NCI-H460 (cell line): ENCODE data around the gene SKAP1. TPM values are rescaled to one million over a fixed set of nuclear protein-coding genes. Genes with fewer than 3 reads are reported as not detected.

Source experiments
- DNase-seq: peaks from one replicate; pipeline ENCODE4 v3.0.0-alpha.2; 2016; ENCODE audit warnings: low read depth; ENCODE audit errors: extremely low read depth
- total RNA-seq: library from RNA; depleted of rRNA; stranded (reverse); fragments of >200 nt; shearing (Covaris generic); gene quantifications from 2 replicates; pipeline ENCODE4 v1.2.3, GENCODE V29; 2014

Gene SKAP1
- total RNA-seq, 1 experiment from 2014 or later = 0.20 TPM

DNA sequence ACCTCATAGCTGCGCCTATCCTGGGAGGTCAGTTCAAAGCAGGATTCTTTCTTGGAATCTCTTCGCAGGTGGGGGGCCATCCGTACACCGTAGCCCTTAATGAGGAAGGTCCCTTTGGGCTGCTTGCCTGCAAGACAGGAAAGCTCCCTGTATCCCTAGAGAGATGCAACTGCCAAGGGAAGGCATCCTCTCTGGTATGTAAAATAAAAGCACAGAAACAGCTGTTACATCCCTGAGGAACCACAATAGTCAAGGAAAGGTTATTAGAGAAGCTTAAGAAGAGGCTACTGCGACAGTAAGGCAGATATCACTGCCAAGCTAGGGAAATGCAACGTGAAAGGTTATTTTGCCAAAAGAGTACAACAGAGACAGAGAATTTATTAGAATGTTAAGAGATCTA, 245.3 kb downstream of the SKAP1 start:
- no peak for DNase-seq

DNA sequence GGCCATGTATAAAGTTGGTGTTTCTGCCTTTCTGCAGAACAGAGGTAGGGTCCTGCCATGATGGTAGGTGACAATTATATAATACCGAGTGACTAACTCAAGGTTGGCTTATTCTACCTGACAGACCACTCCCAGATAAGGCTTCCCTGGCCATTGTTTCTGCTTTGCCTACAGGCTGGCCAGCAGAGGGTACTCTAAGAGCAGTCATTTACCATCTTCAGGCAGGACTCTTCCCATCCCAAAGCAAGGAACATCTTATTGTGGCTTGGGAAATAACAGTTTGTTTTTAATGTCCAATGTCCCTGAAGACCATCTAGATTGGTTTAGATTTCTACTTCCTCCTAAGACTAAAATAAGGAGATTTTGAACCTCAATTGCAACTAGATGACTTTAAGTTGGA, 248.4 kb downstream of the SKAP1 start:
- peak; percentile 23 for DNase-seq

DNA sequence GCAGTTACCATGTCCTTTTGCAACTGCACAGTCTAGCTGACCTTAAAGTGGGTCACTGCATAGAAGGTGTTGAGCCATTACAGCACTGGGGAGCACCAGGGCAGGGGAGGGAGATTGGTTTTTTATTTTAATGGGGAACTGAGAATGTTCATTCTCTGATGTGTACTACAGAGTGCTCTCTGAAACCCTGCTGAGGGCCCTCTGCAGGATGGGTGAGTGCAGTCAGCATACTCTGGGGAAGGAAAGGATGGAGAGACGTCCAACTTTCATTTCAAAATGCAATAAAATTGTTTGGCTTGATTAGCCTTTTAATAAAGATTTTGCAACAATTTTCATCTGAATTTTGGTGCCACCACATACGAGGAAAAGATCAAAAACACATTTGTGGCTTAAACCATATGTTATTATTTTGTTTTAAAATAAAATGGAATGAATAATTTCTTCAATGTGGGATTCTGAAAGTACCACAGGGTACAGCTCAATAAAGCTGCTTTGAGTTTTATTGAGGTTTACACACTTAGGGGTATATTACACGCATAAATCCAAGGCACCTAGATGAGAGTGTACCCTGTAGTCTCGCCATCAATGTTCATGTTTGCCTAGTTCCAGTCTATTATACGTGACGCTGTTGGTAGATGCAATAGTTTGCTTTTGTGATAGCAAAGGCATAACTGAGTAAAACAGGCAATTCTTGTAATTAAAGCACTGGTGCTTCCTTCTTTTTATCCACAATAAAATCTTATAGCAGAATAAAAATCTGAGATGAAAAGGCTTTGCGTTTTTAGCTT, 249.0 kb downstream of the SKAP1 start:
- DNase-seq = no peak

DNA sequence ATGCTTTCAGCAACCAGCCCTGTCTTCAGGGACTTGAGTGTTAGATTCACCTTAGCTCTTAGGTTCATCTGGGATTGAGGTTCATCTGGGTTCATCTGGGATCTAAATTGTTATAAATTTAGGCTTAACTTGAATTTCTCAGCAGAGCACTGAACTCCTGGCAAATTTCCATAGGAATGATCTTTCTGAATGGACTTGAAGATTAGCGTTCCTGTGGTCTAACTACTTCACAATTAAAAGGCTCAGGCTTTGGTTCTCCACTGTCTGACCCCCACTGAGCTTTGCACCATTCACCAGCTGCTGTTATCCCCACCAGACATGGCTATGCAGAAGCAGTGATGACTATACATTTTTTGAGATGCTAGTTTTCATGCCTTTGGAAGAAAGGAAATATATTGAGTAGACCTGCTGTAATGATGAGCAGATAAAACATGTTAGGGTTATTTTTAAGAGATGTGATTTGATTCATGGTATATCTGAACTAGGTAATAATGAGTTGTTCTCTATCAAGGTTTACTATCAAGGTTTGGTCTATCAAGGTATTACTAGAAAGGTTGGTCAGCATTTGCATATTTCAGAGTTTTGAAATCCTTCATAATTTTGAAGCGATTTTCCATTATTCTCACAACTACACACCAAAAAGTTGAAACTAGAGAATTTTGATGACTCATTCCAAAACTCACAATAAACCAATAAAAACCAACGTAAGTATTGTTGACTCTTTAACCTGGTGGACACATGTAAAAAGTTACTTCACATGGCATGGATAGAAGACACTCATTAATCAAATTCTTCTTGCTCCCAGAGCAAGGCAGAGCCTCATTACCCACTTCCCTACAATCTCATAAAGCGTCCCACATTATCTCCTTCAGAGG, 250.7 kb downstream of the SKAP1 start:
- no peak for DNase-seq

DNA sequence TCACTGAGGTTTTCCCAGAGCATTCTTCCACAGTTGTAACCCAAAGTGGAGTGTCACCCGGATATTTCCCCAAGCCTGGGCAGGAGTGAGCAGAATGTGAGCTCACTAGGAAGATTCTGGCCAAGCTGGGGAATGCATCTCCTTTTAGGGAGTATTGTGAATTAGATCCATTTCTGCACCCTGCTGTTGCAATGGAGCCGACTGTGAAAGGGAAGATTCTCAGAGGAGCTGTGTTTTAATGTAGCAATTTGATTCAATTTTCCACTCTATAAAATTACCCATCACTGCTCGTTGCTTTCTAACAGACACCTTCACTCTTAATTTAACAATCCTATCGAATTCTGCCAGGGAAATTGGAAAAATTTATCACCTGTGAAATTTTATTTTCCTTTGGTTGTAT, 251.7 kb downstream of the SKAP1 start:
- no peak for DNase-seq

DNA sequence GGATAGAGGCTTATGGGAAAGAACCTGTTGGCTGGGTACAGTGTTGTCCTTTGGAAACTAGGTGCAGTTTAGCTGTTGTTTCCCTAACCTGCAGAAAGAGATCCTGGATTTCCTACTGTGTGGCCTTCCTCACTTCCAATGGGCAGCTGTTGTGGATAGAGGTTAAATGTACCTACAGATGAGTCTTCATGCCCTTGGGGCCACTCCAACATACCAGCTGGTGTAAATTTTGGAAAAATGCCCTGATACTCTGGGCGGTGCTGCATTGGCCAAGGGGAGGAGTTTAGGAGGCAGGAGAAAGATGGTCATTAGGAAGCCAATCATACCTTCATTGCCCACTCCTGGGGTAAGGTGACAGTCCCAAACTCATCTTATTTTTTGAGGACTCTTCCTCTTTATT, 252.2 kb downstream of the SKAP1 start:
- DNase-seq = no peak

DNA sequence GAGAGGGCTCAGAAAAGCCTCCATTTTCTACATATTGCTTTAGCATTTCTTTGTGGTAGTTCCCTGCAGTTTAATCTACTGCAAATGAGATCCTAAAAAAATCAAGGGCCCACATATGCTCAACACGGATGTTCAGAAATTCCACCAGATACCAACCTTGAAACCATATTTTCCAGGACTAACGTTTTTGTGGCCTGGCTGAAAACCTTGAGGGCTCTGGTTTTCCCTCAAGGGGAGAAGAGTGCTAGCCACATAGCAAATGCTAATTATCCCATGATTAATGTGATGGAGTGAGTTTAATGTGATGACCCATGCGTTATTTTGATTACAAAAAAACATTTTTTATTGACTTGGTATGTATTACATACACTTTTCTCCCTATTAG, 253.6 kb downstream of the SKAP1 start:
- no peak for DNase-seq

DNA sequence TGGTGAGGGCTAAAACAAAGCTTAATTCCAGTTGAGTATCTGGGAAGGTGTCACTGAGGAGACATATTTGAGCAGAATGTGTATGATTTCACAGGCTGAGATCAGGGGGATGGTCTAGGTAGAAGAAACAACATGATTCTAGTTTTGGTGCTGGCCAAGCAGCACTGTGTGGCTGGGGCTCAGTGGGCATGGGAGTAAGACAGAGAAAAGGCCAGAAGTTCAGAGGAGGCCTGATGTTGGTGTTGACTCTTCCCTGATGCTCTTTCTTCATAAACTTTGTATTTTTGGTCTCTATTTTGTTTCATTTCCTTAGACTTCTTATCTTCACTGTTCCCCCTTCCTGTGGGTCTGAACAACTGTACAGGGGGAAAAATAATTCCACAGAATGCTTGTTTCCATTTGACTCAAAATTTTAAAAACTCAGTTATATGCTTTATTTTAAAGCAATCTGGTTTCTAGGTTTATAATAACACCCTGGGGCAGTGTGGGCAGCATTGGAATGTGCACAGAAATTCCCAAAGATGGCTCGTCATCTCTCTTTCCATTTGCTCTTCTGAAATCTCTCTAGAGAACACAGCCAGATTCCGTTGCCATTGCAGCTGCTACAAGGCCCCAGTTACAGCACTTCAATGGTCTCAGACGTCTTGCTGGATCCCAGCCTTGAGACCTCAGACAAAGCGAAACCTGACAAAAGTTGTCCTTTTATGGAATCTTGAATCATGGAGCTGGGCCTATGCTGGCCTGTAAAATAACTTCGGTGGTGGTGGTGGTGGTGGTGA, 254.1 kb downstream of the SKAP1 start:
- DNase-seq = no peak

DNA sequence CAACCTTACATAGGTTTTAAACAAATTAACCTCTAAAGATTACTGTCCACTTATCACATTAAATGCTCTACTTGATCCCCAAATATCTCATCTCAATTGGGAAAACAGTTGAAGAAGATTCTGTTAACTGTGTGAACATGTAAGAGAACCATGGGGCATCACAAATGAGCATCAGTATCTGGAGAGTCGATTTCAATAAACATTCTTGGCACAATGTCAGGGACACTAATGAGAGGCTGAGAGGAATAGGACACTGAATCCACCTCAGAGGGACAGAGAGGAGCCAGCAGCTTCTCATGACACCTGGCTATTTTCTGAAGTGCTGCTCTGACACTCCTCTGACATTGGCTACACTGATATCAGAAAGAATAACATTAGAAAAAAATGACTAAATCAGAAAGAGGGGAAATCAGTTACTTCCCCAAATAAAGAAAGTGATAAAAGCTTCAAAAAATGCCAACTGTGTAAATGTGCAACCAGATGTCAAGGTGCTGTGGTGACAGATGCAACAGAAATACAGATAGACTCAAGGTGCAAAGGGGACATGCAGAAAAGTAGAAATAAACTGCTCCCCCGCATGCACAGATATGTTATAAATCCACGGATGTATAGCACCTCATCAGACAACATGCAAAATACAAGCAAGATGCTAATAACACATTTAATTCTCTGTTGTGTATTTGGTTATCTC, 255.0 kb downstream of the SKAP1 start:
- DNase-seq = no peak

DNA sequence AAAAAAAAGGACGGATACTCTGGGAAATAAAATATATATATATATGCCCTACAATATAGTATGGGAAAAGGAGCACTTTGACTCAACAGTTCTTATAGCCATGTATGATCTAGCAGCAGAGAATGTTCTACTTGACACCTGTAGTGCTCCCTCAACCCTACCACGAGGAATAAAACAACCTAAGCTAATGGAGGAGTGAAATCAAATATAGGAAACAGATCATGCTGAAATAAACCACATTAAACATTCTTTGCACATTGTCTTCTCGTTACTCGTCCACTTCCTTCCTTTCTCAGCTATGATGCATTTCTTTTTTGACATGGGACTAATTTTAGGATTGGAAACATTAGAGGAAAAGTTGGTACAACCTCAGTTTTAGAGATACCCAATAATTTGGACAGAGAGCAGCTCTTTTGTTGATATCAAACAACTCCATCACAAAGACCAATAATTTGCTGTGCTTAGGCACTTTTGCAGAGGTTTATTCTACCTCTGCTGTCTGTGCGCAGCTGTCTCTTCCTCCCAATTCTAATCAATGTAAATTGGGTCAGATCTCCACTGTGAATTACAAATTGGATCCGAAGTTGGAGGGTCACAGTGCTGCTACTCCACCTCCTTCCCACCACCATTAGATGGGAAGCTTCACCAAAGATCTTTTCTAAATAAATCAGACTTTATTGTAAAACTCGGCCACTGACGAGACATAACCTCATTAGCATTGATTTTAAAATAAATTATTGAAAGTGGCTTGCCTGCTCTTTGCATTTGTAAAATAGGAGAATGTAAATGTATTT, 256.6 kb downstream of the SKAP1 start:
- no peak for DNase-seq

DNA sequence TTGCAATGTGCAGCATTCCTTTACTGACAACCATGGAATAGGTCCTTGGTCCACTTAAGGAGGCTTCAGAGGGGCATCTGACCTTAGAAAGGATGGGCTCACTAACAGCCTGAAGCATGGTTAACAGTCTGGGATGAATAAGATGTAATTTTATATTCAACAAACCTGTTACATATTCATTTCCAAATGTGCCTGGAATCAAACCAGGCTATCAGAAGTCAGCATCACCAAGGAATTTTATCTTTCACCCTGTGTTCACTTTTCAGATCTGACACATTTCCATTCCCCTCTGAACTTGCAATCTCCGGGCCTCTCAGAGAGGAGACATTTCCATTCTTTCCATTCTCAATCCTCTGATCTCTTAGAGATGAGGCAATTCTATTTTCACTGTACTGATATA, 260.1 kb downstream of the SKAP1 start:
- no peak for DNase-seq

DNA sequence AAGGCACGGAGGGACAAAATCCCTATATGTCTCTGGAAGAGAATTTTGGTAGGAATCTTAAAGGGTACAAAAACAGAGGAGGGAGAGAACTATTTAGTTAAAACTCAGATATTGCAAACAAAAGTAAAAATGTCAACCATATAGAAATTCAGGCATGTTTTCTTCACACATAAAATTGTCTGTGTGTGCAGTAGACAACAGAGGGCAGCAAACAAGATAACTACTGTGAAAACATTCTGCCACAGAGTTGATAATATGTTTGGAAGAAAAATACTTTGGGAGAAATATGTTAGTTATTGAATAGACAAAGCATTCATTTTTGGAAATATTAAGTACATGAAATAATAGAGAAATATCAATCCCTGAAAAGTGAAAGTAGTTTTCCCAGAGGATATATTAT, 266.2 kb downstream of the SKAP1 start:
- no peak for DNase-seq

DNA sequence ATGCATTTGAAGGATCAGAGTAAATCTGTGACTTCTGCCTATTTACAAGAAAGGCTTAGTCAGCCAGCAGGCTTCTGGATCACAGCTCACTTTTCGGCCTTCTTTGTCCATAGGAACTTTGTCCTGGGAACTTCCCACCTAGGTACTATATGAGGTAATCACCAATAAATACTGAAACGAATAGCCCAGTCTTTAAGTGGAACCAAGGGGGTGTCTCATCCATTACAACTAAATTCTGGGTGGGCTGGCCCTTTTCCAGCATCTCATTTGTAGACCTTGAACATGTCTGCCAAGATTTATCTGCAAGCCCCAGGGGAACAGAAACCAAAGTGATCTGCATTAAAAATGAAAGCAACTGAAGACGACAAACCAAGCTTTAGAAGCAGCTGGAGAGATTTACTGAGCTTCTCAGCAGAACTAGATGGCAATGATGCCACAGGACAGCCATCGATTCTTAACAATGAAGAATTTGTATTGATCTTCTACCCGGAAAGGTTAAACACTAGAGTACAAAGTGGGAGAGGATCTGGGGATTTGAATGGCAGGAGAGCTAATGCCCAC, 267.0 kb downstream of the SKAP1 start:
- no peak for DNase-seq

DNA sequence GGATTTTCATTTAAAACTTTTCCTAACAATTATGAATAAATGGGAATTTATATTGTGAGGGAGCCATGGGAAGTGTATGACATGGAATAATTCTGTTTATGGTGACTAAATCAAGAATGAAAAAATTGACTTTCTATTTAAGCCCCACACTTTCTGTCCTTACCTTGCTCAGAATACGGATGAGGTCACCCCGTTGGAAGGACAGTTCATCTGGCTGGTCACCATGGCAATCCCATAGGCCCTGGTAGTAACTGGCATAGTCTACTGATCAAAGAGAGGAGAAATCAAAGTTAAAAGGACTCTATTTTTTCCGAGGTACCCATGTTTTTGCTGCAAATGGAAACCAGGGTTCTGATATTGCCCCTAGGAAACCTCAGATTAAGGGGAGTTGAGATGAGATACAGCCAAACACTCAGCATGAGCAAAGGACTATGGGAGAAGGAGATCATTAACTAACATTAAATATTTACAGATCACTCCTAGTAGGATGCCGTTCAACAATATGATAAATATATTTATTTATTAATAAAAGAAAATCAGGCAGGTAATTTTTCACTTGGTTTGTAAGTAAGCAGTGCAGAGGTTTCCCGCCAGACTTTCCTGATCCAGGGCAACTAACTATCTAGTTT, 267.6 kb downstream of the SKAP1 start:
- DNase-seq = no peak

DNA sequence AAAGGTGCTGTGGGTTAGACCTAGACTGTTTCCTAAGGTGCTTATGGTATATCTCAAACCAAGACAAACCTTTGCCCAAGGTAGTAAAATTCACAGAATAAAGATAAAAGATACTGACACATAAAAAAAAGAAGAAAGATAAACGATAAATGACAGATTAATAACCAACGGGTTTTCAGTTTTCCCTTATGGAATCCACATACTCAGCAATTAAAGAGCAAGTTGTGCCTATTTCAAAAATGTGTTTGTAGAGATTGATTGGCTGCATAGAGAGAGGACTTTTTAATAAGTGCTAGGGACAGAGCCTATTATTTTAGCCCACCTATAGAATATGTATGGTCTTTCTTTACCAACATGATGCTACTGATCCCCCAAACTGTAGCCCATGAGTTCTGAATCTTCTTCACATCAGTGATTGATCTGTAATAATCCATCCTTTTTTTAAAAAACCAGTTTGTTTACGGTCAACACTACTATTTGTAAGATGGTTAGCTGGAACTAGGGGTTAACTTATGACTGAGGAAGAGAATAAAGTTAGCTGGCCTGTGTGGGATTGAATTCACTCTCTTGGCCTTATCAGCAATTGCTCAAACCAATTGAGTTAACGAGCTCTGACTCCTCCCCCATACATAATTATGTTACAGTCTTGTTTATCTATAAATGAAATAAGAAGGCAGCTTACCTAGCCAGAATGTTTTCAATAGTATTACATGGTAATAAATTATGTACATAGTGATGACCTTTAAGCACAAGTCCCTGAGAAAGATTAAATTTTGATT, 268.7 kb downstream of the SKAP1 start:
- DNase-seq = no peak

DNA sequence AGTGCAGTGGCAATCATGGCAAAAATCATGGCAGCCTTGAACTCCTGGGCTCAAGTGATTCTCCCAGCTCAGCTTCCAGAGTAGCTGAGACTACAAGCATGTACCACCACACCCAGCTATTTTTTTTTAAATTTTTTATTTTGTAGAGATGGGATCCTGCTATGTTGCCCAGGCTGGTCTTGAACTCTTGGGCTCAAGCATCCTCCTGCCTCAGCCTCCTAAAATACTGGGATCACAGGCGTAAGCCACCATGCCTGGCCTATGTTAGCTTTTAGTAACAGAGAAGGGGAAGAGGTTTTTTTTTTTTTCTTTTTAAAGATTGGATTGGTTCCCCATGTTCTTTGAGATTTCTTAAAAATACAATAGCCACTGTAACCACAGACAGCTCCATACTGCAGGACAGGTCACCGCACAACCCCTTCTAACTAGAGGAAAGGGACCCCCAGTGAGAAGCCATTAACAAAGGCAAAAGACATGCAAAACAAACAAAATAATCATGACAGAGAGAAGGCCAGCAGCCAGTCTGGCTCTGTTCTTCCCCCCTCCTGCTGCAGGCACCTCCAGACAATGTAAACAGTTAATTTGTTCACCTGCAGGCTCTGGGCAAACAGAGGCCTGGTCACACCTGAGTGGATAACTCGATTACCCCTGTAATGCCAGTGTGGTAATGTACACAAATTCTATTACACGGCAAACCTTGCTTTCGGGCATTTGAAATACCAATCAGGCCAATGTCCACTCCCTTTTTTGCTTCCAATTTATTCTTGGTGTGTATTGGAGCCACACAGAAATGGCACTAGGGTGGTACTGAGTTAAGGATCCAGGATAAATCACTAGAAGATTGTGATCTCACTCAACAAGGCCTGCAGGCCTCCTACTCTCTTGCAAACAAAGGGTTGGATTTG, 269.6 kb downstream of the SKAP1 start:
- DNase-seq = no peak

DNA sequence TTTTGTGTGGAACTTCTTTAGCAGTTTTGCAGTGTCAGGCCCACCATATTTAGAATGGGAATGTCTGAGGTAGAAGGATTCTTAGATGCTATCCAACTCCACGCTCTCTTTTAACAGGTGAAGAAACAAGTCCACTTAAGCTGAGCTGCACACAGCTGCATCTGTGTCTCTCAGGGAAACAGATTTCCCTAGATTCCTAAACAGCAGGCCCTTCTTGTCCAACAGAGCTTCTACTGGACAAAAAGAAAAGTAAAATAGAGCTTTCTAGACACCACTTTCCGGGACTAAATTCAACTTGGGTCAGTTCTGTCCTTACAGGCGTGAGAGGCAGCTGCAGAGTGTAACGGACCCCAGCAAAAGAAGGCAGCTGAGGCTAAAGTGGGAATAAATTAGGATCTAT, 270.8 kb downstream of the SKAP1 start:
- DNase-seq = no peak
